Limb (tissue), 2 donors: ENCODE measurements around the gene NPNT.

Experiments used
- DNase-seq, 2 donors: peaks; one replicate each; pipeline ENCODE4 v3.0.0-alpha.2; 2016; ENCODE audit errors: extremely low spot score in 2 of 2

Gene NPNT

DNA sequence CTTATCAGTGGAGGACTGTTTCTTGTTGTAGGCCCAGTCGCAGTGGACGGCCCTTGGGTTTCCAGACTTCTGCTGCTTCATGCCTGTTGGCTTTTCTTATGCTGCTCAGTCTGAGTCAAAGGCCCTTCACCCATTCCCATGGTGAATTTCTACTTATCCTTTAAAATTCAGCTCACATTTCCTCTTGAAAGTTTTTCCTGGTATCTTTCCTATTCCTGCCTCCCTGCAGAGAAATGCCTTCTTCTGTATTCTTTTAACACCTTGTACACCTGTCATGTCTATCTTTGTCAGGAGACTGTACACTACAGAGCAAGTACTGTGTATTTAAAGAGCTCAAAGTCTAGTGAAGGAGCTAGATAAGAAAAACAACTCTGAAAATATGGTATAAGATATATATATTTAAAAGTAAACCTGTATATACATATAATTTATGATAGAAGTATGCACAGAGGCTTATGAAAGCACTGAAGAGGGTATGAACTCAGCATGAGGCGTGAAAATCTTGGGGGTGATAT lies 22.0 kb downstream of the NPNT start:
- DNase-seq, result no peak

GRCh38 chr4:105921301-105921700 lies 26.0 kb downstream of the NPNT start:
- no peak for DNase-seq

GRCh38 chr4:105923497-105924238 lies 28.4 kb downstream of the NPNT start:
- no peak for DNase-seq

- DNase-seq, result no peak
Measured at GRCh38 chr4:105924341-105924740, 29.1 kb downstream of the NPNT start.

DNA sequence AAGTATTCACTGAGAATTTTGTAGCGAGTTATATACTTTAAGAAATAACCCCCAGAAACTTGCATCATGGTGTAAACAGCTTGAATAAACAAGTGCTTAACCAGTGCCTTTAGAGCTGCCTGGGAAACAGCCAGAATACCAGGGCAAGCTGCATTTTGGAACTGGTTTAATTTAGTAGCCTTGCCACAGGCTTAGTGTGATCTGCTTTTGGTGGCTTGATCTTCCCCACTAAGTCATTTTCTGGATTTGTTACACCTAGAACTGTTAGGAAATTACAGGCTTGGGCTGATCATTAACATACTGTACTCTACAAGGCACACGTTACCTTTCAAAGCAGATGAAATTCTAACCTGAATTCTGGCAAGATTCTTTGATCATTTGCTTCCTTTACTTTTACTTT lies 35.4 kb downstream of the NPNT start:
- DNase-seq, result no peak

DNA sequence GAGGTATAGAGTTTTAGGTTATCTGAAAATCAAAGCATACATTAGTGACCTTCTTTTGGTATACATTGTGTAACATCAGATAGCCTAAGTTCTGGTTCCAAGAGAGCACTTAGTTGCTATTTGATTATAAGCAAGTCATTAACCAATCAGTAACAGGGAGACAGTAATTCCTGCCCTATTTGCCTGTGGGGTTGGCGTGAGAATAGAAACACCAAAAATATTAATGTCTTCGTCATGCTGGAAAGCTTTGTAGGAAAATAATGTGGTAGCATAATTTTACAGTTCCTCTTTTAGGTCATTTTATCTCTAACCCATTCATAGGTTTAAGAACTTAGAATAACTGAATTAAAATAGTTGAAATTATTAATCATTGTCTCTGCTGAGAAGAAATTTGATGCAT lies 37.8 kb downstream of the NPNT start:
- DNase-seq, result no peak

DNA sequence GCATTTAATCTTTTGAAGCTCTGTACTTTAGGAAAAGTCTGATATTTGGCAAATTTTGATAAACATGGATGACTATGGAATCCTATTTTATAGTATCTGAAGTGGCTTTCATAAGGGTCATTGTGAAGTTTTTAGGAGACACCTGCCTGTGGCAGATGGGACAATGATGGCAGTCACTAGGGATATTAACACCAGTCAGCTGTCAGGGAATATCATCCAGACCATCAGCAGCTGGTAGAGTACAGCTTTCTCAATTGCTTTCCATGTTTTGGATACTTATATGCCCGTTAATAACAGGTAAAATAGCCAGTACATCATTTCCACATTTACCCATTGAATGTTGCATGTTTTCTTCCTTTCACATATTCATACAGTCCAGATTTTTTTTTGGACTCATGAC lies 39.1 kb downstream of the NPNT start:
- DNase-seq, result no peak

DNA sequence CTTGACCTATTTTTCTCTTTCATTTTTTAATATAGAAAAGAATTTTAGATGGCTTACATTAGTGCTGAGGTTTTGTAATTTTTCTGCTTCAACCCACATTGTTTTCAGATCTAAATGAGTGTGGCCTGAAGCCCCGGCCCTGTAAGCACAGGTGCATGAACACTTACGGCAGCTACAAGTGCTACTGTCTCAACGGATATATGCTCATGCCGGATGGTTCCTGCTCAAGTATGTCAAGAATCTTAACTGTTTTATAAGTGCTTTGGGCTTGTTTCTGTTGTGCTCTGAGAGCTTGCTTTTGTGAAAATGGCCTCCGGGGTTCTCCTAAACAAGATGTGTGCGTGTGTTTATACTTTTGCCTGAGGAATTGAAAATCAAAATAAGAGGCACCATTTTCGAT lies 41.6 kb downstream of the NPNT start:
- DNase-seq, result no peak

GRCh38 chr4:105937759-105938158 lies 42.5 kb downstream of the NPNT start:
- DNase-seq, result no peak

DNA sequence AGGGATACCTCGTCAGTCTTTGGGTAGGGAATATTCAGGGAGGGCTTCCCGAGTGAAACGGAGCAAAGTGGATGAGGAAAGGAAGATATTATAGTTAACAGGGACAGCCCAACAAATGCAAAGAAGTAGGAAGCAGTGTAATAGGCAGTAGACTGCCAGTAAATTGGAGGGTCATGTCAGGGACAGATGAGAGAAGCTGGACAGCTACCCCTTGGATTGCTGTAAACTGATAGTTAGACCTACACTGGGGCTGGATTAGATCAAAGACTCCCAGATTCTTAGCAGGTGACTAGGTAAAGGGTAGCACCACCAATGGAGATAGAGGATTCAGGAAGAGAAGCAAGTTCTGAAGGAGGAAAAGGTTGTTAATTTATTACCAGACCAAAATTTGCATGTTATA lies 48.0 kb downstream of the NPNT start:
- no peak for DNase-seq

- DNase-seq, result peak in 1 of 2 donors; percentile 40
Measured at GRCh38 chr4:105944540-105944939, 49.3 kb downstream of the NPNT start.

DNA sequence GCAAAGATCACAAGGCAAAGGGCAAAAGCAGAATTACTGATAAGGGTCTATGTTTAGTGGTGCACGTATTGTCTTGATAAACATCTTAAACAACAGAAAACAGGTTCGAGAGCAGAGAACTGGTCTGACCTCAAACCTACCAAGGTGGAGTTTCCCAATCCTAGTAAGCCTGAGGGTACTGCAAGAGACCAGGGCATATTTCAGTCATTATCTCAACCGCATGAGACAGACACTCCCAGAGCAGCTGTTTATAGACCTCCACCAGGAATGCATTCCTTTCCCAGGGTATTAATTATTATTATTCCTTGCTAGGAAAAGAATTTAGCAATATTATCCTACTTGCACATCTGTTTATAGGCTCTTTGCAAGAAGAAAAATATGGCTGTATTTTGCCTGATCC lies 51.5 kb downstream of the NPNT start:
- DNase-seq, result no peak

DNA sequence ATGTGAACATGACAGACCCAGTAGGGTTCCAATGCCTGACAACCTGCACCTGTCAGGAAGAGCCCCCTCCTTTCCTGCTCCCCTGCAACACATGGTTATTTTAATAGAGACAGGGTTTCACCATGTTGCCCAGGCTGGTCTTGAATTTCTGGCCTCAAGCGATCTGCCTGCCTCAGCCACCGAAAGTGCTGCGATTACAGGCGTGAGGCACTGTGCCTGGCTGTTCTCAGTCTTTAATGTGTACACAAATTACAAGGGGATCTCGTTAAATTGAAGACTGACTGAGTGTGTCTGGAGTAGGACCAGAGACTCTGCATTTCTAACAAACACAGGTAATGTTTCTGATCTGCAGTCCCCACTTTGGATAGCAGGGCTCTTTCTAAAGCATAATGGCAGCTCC lies 55.4 kb downstream of the NPNT start:
- DNase-seq, result no peak

DNA sequence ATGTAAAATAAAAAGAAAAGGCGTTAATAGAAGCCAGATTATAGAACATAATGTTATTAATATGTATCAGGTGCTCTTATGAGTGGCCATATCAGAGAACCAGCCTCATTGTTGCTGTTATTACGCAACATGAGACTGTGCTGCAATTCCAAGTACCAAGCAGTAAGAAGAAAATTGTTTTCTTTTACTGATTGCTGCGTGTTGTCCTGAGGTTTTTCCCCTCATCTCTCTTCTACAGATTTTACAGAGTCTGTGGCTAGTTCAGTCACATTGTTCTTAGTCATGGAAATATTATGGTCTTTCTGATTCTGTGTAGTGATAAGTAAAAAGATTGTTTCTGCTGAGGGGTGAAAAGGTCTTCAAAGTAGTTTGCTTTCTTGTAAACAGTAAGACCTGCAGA lies 55.9 kb downstream of the NPNT start:
- DNase-seq, result no peak

- DNase-seq, result no peak
Measured at GRCh38 chr4:105952591-105952990, 57.3 kb downstream of the NPNT start.

- no peak for DNase-seq
Measured at GRCh38 chr4:105956569-105956968, 61.3 kb downstream of the NPNT start.

DNA sequence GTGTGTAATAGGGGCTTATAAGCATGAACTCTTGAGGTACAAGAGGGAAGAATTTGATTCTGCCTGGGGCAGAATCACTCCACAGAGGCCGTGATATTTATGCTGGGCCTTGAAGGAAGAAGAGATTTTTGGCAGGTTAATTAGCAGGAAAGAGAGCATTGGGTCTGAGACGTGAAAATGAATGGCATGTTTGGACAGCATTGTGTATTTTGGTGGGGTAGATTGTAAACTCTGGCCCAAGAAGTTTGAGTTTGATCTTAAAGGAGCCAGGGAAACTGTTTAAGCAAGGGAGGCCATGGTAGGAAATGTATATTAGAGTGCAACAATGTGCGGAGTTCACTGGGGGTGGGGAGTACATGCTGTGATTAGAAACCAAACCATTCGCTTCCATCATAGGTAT lies 62.4 kb downstream of the NPNT start:
- no peak for DNase-seq

DNA sequence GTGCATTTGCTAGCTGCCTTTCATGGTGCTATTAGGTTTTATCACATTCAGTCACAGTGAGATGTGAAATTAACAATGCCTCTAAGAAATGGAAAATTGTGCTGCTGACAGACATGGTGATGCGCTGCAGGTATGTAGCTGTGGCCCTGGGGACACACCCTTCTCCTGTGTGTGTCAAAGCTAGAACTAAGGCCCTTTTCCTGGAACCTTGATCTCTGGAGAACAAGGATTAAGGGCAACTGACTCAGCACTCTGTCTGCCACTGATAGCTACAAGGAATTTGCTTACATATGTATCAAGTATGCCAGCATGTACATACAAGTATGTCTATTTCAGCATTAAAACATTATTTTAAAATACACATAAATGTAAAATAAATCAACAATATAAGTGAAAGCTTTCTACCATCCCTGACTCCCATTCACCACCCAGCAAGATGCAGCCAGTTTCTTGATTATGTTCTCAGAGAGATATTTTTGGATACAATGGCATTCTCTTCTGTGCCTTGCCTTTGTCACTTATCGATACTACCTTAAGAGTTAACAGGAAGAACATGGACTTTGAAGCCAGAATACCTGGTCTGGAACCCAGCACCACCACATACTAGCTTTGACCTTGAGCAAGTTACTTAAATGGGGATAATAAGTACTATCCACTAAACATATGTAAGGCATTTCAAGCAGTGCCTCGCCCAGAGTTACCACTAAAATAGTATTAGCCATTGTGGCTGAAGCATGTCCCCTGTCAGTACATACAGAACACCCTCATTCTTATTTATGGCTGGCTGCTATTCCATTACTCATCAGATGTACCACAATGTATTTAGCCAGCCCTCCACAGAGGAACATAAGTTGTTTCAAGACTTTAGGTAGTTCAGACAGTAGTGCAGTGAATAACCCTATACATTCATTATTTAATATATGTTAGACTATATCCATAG lies 68.5 kb downstream of the NPNT start:
- DNase-seq, result no peak

GRCh38 chr4:105965183-105965800 lies 70.0 kb downstream of the NPNT start:
- no peak for DNase-seq

GRCh38 chr4:105966051-105966450 lies 70.8 kb downstream of the NPNT start:
- DNase-seq, result peak in 1 of 2 donors; percentile 55

- DNase-seq, result no peak
Measured at GRCh38 chr4:105967058-105967658, 71.9 kb downstream of the NPNT start.

- no peak for DNase-seq
Measured at GRCh38 chr4:105969575-105969974, 74.3 kb downstream of the NPNT start.
